ENCODE data around the gene TOPBP1. TPM values are rescaled to one million over a fixed set of nuclear protein-coding genes. Genes with fewer than 3 reads are reported as not detected.

Gene TOPBP1
- total and polyA plus RNA-seq, 2 donors (not counting 3 experiments of a cell fraction or from before 2014, with no cell fraction given) = 23.3 to 42.2 TPM

DNA sequence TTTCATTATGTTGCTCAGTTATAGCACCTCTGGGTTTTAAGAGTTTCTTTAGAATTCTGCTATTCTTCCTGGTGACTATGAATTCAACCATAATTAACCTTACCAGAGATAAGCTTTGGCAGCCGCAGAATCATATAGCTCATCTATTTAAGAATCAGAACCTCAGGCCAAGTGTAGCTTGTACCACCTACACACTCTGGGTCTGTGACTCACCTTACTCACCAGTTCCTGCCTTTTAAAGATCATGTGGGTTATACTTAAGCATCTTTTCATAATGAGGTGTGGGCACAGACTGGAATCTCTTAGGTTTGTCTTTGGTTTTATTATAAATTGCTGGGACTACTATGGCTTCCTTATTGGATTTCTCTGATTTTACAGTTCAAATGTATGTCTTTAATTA lies 66.4 kb downstream of the TOPBP1 start:
- Histone ChIP-seq H4K20me1 (replicated peaks; ENCODE audit: control insufficient read depth, extremely low read depth, insufficient read depth, low read length) (no peaks in the 10 kb centered on the region), H3K9me1 (replicated peaks; ENCODE audit: control insufficient read depth, extremely low read depth, insufficient read depth, low read length) (no peaks in the 10 kb centered on the region), H3K4me1 (ENCODE audit: control insufficient read depth, extremely low read depth, insufficient read depth, low read length) (peaks cover 25% of the 10 kb centered on the region), H3K4me3 (replicated peaks in 1 of 3; ENCODE audit: insufficient read depth in 1 of 3, low read depth in 1 of 3, low read length in 3 of 3) (no peak overlapping the region), H3K27me3 (ENCODE audit: control insufficient read depth in 2 of 2, insufficient read depth in 2 of 2, low read length in 2 of 2) (no peaks in the 10 kb centered on the region), H3K36me3 (ENCODE audit: control insufficient read depth in 2 of 2, extremely low read depth in 1 of 2, insufficient read depth in 2 of 2, low read length in 2 of 2) (no peaks in the 10 kb centered on the region), H3K9ac (replicated peaks; ENCODE audit: extremely low read depth, insufficient read depth, low read length) (no peak overlapping the region), H3K27ac (ENCODE audit: insufficient read depth, low read depth, low read length) (no peak overlapping the region), H3K4me2 (ENCODE audit: insufficient read depth, low read length) (no peak overlapping the region), H3K9me3 (replicated peaks; ENCODE audit: control insufficient read depth, insufficient read depth, low read length) (no peaks in the 10 kb centered on the region), H2AFZ (ENCODE audit: low read depth, low read length) (no peak overlapping the region), H3K79me2 (ENCODE audit: control insufficient read depth, insufficient read depth, low read length) (no peaks in the 10 kb centered on the region)
- ChIA-PET POLR2A (no interaction called here), CTCF (interaction anchor here (0.9 to 1.2 kb wide), 4 partner anchors 11 to 864 kb away, joined by 3 to 5 read pairs (median 4); no protein-coding TSS in a partner anchor)
- intact Hi-C loops (cut with micrococcal nuclease) = no loop called here
- FAIRE-seq (peak; percentile 40), DNase-seq (ENCODE audit: low read depth, low spot score) (peak; percentile 19)
- no peak for TF ChIP-seq MYC (IDR thresholded peaks at IDR 0.05; ENCODE audit: low read depth, low read length)
- TF ChIP-seq FOS (IDR thresholded peaks at IDR 0.05; ENCODE audit: borderline replicate concordance, insufficient read depth, low read length) = peak; percentile 31
- no peak for TF ChIP-seq GATA2 (IDR thresholded peaks at IDR 0.05; ENCODE audit: insufficient read depth, insufficient read length, low read depth, low read length)
- TF ChIP-seq JUN (IDR thresholded peaks at IDR 0.05; ENCODE audit: borderline replicate concordance, insufficient read depth, insufficient read length, low read depth) = peak; percentile 12
- TF ChIP-seq, protein P1, sequence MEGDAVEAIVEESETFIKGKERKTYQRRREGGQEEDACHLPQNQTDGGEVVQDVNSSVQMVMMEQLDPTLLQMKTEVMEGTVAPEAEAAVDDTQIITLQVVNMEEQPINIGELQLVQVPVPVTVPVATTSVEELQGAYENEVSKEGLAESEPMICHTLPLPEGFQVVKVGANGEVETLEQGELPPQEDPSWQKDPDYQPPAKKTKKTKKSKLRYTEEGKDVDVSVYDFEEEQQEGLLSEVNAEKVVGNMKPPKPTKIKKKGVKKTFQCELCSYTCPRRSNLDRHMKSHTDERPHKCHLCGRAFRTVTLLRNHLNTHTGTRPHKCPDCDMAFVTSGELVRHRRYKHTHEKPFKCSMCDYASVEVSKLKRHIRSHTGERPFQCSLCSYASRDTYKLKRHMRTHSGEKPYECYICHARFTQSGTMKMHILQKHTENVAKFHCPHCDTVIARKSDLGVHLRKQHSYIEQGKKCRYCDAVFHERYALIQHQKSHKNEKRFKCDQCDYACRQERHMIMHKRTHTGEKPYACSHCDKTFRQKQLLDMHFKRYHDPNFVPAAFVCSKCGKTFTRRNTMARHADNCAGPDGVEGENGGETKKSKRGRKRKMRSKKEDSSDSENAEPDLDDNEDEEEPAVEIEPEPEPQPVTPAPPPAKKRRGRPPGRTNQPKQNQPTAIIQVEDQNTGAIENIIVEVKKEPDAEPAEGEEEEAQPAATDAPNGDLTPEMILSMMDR (IDR thresholded peaks at IDR 0.05; ENCODE audit: extremely low read depth in 1 of 2, insufficient read depth in 1 of 2, low read depth in 1 of 2, low read length in 2 of 2) = no peak
- dilution Hi-C loops (cut with MboI; ENCODE audit: extremely low pct_ligation_motif_present, low sequenced_read_pairs) = no loop called here
- no TSS peak for BruUV-seq (replicated peaks)

DNA sequence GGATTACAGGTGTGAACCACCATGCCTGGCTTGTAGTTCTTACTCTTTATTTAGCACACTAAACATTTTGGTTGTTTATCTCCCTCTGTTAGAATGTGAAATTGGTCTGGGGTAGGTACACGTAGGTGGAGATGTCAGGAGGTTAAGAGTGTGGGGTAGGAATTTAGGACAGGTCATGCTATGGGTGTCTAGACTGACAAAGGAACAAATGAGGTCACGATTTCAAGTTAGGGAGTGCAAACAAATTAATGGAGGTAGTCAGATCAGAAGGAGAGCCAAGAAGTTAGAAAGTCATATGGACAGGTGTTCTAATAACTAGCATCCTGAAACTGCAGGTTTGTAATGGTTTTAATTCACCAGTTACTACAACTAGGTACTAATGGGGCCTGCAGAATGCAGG lies 68.5 kb downstream of the TOPBP1 start:
- no peak for TF ChIP-seq GATA2 (IDR thresholded peaks at IDR 0.05; ENCODE audit: insufficient read depth, insufficient read length, low read depth, low read length)
- TF ChIP-seq, protein P1 (IDR thresholded peaks at IDR 0.05; ENCODE audit: extremely low read depth in 1 of 2, insufficient read depth in 1 of 2, low read depth in 1 of 2, low read length in 2 of 2) = no peak
- no peak for TF ChIP-seq JUN (IDR thresholded peaks at IDR 0.05; ENCODE audit: borderline replicate concordance, insufficient read depth, insufficient read length, low read depth)
- no peak overlapping the region for H3K27ac ChIP-seq (ENCODE audit: insufficient read depth, low read depth, low read length)
- CTCF ChIA-PET = interaction anchor here (1.5 kb wide), 1 partner anchor 128 kb away, joined by 3 read pairs; no protein-coding TSS in a partner anchor
- no peak overlapping the region for H3K4me3 ChIP-seq (replicated peaks in 1 of 3; ENCODE audit: insufficient read depth in 1 of 3, low read depth in 1 of 3, low read length in 3 of 3)
- H3K27me3 ChIP-seq (ENCODE audit: control insufficient read depth in 2 of 2, insufficient read depth in 2 of 2, low read length in 2 of 2) = no peaks in the 10 kb centered on the region
- no peaks in the 10 kb centered on the region for H3K9me1 ChIP-seq (replicated peaks; ENCODE audit: control insufficient read depth, extremely low read depth, insufficient read depth, low read length)
- no peak for FAIRE-seq
- no TSS peak for BruUV-seq (replicated peaks)
- H2AFZ ChIP-seq (ENCODE audit: low read depth, low read length) = no peak overlapping the region
- H3K79me2 ChIP-seq (ENCODE audit: control insufficient read depth, insufficient read depth, low read length) = peaks cover 3% of the 10 kb centered on the region
- no peaks in the 10 kb centered on the region for H3K9me3 ChIP-seq (replicated peaks; ENCODE audit: control insufficient read depth, insufficient read depth, low read length)
- no peaks in the 10 kb centered on the region for H4K20me1 ChIP-seq (replicated peaks; ENCODE audit: control insufficient read depth, extremely low read depth, insufficient read depth, low read length)
- peaks cover 29% of the 10 kb centered on the region for H3K4me1 ChIP-seq (ENCODE audit: control insufficient read depth, extremely low read depth, insufficient read depth, low read length)
- POLR2A ChIA-PET = no interaction called here
- no peak overlapping the region for H3K4me2 ChIP-seq (ENCODE audit: insufficient read depth, low read length)
- DNase-seq (ENCODE audit: low read depth, low spot score) = no peak
- dilution Hi-C loops (cut with MboI; ENCODE audit: extremely low pct_ligation_motif_present, low sequenced_read_pairs) (no loop called here), intact Hi-C loops (cut with micrococcal nuclease) (no loop called here)
- H3K36me3 ChIP-seq (ENCODE audit: control insufficient read depth in 2 of 2, extremely low read depth in 1 of 2, insufficient read depth in 2 of 2, low read length in 2 of 2) = peaks cover 4 to 9% of the 10 kb centered on the region in 2 experiments
- H3K9ac ChIP-seq (replicated peaks; ENCODE audit: extremely low read depth, insufficient read depth, low read length) = no peak overlapping the region
